SK-N-SH treated with all-trans-retinoic acid at 6 μM for 48 hours (cell line): Measurements from ENCODE around the gene ARAP3.

Experiments used
- ARNTL ChIP-seq: fragments of 450-650 bp; formaldehyde crosslinking; IDR thresholded peaks from 2 replicates; pipeline ENCODE4 v1.5.0; 2020; ENCODE audit warnings: low read depth, mild to moderate bottlenecking, moderate library complexity, borderline replicate concordance
- BACH2 ChIP-seq: fragments of 250-450 bp; sonication (Bioruptor Pico); IDR thresholded peaks from 2 replicates; pipeline ENCODE4 v1.9.0; 2021; ENCODE audit warnings: mild to moderate bottlenecking, borderline replicate concordance
- CREB5 ChIP-seq: fragments of 250-450 bp; sonication (Bioruptor Pico); IDR thresholded peaks from 2 replicates; pipeline ENCODE4 v1.5.1; 2020; ENCODE audit warnings: low read depth, mild to moderate bottlenecking, moderate library complexity
- ESRRG ChIP-seq: fragments of 250-450 bp; sonication (Bioruptor Pico); IDR thresholded peaks from 2 replicates; pipeline ENCODE4 v1.6.1; 2021; ENCODE audit warnings: mild to moderate bottlenecking
- GLIS3 ChIP-seq: fragments of 250-450 bp; sonication (Bioruptor Pico); IDR thresholded peaks from 2 replicates; pipeline ENCODE4 v1.5.0; 2020; ENCODE audit warnings: mild to moderate bottlenecking, moderate library complexity
- PATZ1 ChIP-seq: fragments of 250-450 bp; sonication (Bioruptor Pico); IDR thresholded peaks from 2 replicates; pipeline ENCODE4 v1.8.0; 2020; ENCODE audit warnings: mild to moderate bottlenecking, moderate library complexity, borderline replicate concordance
- PPARA ChIP-seq: fragments of 250-450 bp; sonication (Bioruptor Pico); IDR thresholded peaks from 2 replicates; pipeline ENCODE4 v1.5.0; 2020; ENCODE audit warnings: mild to moderate bottlenecking, borderline replicate concordance
- ZC3H10 ChIP-seq: fragments of 250-450 bp; sonication (Bioruptor Pico); IDR thresholded peaks from 2 replicates; pipeline ENCODE4 v1.5.1; 2021; ENCODE audit warnings: mild to moderate bottlenecking, moderate library complexity
- ZFP30 ChIP-seq: fragments of 450-650 bp; formaldehyde crosslinking; IDR thresholded peaks from 2 replicates; pipeline ENCODE4 v1.5.0; 2022; ENCODE audit warnings: mild to moderate bottlenecking, moderate library complexity
- ZNF565 ChIP-seq: fragments of 450-650 bp; formaldehyde crosslinking; conservative IDR thresholded peaks from 2 replicates; pipeline ENCODE4 v1.5.0; 2020; ENCODE audit warnings: low read depth, mild to moderate bottlenecking, moderate library complexity

DNA sequence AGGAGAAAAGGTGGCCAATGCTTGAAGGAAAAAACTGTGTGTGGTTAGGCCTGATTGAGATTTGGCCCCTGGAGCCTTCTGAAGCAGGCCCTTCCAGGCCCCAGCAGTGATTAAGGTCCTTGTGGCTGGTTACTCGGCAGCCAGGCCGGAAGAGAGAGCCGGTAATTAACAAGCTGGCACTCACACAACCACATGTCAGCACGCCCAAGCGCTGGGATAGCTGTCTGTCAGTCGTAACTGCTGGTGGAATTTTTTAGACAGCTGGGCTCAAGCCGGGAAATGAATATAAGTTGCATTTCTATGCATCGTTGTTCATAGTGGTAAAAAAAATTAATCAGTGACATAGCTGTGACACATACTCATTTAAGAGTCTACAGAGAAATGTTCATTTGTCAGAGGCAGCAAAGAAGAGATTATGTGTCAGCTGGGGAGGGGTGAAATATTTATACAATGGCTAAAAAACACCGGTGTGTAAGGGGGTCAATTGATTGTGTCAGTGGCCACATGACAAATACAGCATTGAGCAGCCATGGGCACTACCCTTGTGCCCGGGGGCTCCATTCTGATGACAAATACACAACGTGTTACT lies 13.7 kb upstream of the ARAP3 start:
- TF ChIP-seq ZC3H10 (no peak), ZNF565 (CRISPR knock-in tag) (no peak), ESRRG (CRISPR knock-in tag) (no peak), BACH2 (CRISPR knock-in tag) (no peak), PPARA (CRISPR knock-in tag) (no peak), GLIS3 (no peak), ZFP30 (no peak), PATZ1 (no peak), CREB5 (CRISPR knock-in tag) (no peak), ARNTL (CRISPR knock-in tag) (no peak)
